ENCODE data around the gene DHX29. TPM values are rescaled to one million over a fixed set of nuclear protein-coding genes. Genes with fewer than 3 reads are reported as not detected.

The DHX29 gene
- total RNA-seq, 2 donors from 2014 or later: 29.5 to 35.6 TPM

Other genes with a start within 250 kb of the DHX29 start
- gene GZMA, start 205.0 kb downstream of the DHX29 start, total RNA-seq: 1 to 10 TPM; 1.1 to 1.6 TPM
- 10 to 100 TPM; 39.2 to 52.8 TPM for gene GPX8, start 147.5 kb downstream of the DHX29 start, total RNA-seq
- gene CDC20B, start 134.5 kb downstream of the DHX29 start, total RNA-seq: not detected
- gene MCIDAS, start 80.4 kb downstream of the DHX29 start, total RNA-seq: not detected
- gene CCNO, start 74.1 kb downstream of the DHX29 start, total RNA-seq: under 1 TPM; 0.35 to 0.95 TPM
- gene MTREX, start 295 bp upstream of the DHX29 start, total RNA-seq: 10 to 100 TPM; 42.4 to 61.6 TPM
- gene PLPP1, start 227.3 kb upstream of the DHX29 start, total RNA-seq: 100 to 1,000 TPM; 341 to 509 TPM